Dedifferentiated amniotic fluid mesenchymal stem cell (primary cell): ENCODE measurements around the gene EFEMP2.

Source experiments
- DNase-seq: peaks from one replicate; pipeline ENCODE4 v3.0.0-alpha.2; 2016; ENCODE audit errors: extremely low spot score

EFEMP2 gene

GRCh38 chr11:65885231-65885630 lies 12.6 kb upstream of the EFEMP2 start:
- DNase-seq = no peak

- no peak for DNase-seq
Observed at GRCh38 chr11:65884716-65885092, 12.1 kb upstream of the EFEMP2 start.

- DNase-seq = no peak
Observed at GRCh38 chr11:65883786-65884715, 11.5 kb upstream of the EFEMP2 start.

GRCh38 chr11:65883058-65883761 lies 10.6 kb upstream of the EFEMP2 start:
- DNase-seq = no peak

GRCh38 chr11:65882120-65883057 lies 9.8 kb upstream of the EFEMP2 start:
- no peak for DNase-seq

- no peak for DNase-seq
Observed at GRCh38 chr11:65880844-65881421, 8.3 kb upstream of the EFEMP2 start.

- no peak for DNase-seq
Observed at GRCh38 chr11:65880027-65880426, 7.4 kb upstream of the EFEMP2 start.

GRCh38 chr11:65879617-65880016 lies 7.0 kb upstream of the EFEMP2 start, which contains the start of gene CTSW:
Gene CTSW (plus strand): TSS chr11:65879837. CDS start chr11:65879855, 18 bp downstream.
- DNase-seq = no peak

GRCh38 chr11:65873318-65874156 lies 937 bp upstream of the EFEMP2 start:
- peak; percentile 92 for DNase-seq

- no peak for DNase-seq
Observed at GRCh38 chr11:65871811-65872548, 620 bp downstream of the EFEMP2 start.

GRCh38 chr11:65870706-65871681 lies 1.6 kb downstream of the EFEMP2 start:
- no peak for DNase-seq

GRCh38 chr11:65870307-65870658 lies 2.3 kb downstream of the EFEMP2 start:
- no peak for DNase-seq

GRCh38 chr11:65869643-65870306 lies 2.8 kb downstream of the EFEMP2 start:
- DNase-seq = no peak

GRCh38 chr11:65868907-65869306 lies 3.7 kb downstream of the EFEMP2 start:
- no peak for DNase-seq

- DNase-seq = no peak
Observed at GRCh38 chr11:65868076-65868667, 4.4 kb downstream of the EFEMP2 start.

- no peak for DNase-seq
Observed at GRCh38 chr11:65867284-65868071, 5.1 kb downstream of the EFEMP2 start.
